ENCODE data around the gene ANKRD13B. TPM values are rescaled to one million over a fixed set of nuclear protein-coding genes. Genes with fewer than 3 reads are reported as not detected.
A peak's percentile ranks its signal among the peaks of the same experiment; 100 is the strongest.

ANKRD13B gene
- total RNA-seq, 1 donor from 2014 or later = 13.8 TPM

DNA sequence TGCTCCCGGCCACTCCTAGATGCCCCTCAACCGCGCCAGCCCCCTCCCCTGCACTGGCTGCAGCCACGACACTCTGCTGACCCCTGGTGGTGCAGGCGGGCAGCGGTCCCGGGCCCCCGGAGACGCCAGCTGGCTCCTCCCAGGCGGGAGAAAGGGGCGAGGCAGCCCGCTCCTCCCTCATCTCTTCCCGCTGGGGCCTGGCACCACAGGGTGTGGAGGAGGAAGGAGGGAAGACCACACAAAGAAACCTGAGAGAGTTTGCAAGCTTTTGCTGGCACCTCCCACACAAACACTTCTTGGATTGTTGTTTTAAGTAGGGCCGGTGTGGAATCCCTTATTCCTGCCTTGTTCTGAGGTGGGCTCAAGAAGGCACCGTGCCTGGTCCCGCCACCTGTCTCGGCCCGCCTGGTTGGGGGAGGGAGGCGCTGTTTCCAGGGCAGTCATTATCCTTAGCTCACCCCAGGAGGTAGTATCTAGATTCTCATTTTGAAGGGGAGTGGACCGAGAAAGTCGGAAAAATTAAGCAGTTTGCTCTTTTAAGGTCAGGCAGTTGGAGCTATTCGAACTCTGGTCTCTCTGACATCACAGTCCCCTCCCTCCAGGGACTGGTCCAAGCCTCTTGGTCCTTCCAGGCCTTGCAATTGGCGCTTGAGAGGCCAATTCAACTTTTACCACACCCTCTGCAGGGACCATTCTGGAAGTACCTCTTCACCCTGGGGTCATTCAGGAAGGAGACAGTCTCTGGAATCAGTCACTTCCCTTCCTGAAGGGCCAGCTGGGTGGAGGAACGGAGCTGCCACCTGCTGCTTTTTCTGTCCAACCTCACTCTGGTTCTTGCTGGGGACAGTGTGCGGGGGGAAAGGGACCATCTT lies 959 bp upstream of the ANKRD13B start:
- DNase-seq (ENCODE audit: low read depth) = no peak
- H3K36me3 ChIP-seq (ENCODE audit: control insufficient read depth, insufficient read depth, low read length) = no peaks in the 10 kb centered on the region
- TF ChIP-seq, protein P1, sequence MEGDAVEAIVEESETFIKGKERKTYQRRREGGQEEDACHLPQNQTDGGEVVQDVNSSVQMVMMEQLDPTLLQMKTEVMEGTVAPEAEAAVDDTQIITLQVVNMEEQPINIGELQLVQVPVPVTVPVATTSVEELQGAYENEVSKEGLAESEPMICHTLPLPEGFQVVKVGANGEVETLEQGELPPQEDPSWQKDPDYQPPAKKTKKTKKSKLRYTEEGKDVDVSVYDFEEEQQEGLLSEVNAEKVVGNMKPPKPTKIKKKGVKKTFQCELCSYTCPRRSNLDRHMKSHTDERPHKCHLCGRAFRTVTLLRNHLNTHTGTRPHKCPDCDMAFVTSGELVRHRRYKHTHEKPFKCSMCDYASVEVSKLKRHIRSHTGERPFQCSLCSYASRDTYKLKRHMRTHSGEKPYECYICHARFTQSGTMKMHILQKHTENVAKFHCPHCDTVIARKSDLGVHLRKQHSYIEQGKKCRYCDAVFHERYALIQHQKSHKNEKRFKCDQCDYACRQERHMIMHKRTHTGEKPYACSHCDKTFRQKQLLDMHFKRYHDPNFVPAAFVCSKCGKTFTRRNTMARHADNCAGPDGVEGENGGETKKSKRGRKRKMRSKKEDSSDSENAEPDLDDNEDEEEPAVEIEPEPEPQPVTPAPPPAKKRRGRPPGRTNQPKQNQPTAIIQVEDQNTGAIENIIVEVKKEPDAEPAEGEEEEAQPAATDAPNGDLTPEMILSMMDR (IDR thresholded peaks at IDR 0.05; ENCODE audit: insufficient read depth, low read length, poor library complexity, severe bottlenecking) = peak; percentile 99
- H3K27me3 ChIP-seq (ENCODE audit: control insufficient read depth, insufficient read depth, low read length) = no peaks in the 10 kb centered on the region
- peak overlapping the region; percentile 28 for H3K4me3 ChIP-seq (ENCODE audit: low read depth, low read length)

DNA sequence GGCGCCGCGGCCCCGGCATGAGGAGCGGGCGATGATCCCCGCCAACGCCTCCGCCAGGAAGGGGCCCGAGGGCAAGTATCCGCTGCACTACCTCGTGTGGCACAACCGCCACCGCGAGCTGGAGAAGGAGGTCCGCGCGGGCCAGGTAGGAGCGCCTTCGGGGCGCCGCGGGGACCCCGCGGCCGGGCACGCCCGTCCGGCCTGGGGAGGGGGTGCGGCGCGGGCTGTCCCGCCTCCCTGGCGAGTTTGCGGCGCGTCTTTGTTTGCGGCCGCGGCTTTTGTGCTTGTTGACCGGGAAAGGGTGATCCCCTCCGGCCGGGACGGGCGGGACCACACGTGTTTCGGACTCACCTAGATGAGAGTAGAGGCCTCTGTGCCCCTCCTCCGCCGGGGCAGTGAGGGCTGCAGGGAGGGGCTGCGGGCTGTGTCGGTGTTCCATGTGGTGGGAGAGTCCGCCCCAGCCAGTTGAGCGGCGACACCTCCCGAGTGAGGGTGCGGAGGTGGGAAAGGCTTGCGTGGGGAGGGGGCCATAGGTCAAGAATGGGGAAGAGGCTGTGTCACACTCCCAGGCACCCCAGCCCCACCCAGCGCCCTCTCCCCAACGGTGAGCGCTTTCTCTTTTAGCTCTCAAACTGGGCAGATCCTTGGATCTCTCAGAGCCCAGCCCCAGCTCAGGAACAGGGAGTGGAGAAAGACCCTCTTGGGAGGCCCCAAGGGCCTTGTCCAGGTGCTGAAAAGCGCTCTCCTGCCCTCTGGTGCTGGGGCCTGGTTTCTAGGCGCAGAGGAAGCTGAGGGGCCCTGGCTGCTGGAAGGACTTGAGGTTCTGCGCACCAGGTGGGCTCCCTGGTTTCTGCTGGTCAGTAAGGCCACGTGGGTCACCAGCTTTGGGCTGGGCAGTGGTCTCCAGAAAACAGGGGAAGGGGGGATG lies 923 bp downstream of the ANKRD13B start:
- Histone ChIP-seq H3K36me3 (ENCODE audit: control insufficient read depth, insufficient read depth, low read length) (no peaks in the 10 kb centered on the region), H3K27me3 (ENCODE audit: control insufficient read depth, insufficient read depth, low read length) (no peaks in the 10 kb centered on the region), H3K4me3 (ENCODE audit: low read depth, low read length) (peak overlapping the region; percentile 39)
- no peak for DNase-seq (ENCODE audit: low read depth)
- TF ChIP-seq, protein P1 (IDR thresholded peaks at IDR 0.05; ENCODE audit: insufficient read depth, low read length, poor library complexity, severe bottlenecking) = peak; percentile 40

DNA sequence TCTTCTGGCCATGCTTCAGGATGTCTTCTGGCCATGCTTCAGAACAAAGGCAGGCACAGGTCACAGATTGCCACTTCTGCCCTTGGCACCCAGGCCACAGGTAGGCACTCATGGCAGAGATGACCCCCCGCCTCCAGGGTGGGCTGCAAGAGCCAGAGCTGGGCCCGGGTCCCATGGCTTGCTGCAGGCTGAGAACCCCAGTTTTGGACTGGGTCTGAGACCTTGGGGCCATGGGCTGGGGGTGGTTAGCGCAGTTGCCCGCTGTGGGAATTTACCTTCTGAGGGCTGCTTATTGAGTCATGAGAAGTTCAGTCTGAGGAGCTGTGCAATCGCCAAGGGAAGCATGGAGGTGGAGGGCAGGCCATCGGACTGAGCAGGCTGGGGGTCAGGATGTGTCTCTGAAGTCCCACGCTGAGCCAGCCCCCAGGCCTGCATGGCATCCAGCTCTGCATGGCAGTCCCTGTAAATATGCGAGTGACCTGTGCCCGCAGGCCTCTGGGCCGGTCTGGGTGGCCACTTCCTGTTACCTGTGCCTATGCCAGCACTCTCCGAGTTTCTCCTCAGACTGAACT lies 1.7 kb downstream of the ANKRD13B start:
- no peaks in the 10 kb centered on the region for H3K27me3 ChIP-seq (ENCODE audit: control insufficient read depth, insufficient read depth, low read length)
- TF ChIP-seq, protein P1 (IDR thresholded peaks at IDR 0.05; ENCODE audit: insufficient read depth, low read length, poor library complexity, severe bottlenecking) = no peak
- no peak for DNase-seq (ENCODE audit: low read depth)
- H3K4me3 ChIP-seq (ENCODE audit: low read depth, low read length) = no peak overlapping the region
- H3K36me3 ChIP-seq (ENCODE audit: control insufficient read depth, insufficient read depth, low read length) = no peaks in the 10 kb centered on the region

DNA sequence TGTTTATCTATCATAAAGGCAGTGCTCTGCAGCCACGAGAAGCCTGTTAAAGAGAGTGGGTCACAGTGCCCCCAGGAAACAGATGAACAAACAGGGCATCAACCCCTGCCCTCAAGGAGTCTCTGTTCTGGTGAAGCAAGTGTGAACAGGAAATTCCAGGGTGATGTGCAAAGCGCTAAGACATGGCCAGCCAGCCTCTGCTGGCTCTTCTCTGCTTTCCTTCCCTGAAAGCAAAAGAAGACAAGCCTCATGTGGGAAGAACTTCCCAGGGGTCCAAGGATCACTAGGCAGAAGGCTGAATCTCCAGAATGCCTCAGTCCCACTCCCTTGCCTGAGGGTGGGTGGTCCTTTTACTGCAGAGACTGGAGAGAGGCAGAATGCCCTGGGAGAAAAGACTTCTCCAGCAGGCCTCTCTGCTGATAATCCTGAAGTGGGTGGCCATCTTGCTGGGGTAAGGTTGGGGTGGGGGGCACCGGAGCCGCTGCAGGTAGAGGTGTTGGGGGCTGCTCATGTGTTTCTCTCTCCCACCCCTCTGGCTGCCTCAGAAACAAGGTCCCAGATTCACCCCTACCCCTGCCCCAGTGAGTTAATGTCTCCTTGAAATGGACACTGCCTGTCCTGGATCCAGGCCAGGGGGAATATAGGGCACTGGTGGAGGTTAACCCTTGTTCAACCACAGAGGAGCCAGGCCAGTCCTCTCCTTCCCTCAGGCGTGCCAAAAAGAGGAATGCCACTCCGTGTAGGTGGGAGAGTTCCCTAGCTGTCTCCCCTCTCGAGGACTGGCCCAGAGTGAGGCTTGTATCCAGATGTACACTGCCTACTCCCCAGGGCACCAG lies 2.4 kb downstream of the ANKRD13B start:
- no peak overlapping the region for H3K4me3 ChIP-seq (ENCODE audit: low read depth, low read length)
- H3K36me3 ChIP-seq (ENCODE audit: control insufficient read depth, insufficient read depth, low read length) = no peaks in the 10 kb centered on the region
- no peaks in the 10 kb centered on the region for H3K27me3 ChIP-seq (ENCODE audit: control insufficient read depth, insufficient read depth, low read length)
- TF ChIP-seq, protein P1 (IDR thresholded peaks at IDR 0.05; ENCODE audit: insufficient read depth, low read length, poor library complexity, severe bottlenecking) = no peak
- no peak for DNase-seq (ENCODE audit: low read depth)

Measured in kidney epithelial cell (primary cell).